ENCODE results near the gene MRPL24. TPM values are rescaled to one million over a fixed set of nuclear protein-coding genes. Genes with fewer than 3 reads are reported as not detected.

Gene MRPL24
- total and polyA plus RNA-seq, 2 of the 13 experiments (the other 11 are each of a cell fraction or from before 2014, with no cell fraction given) = 38.1 to 42.9 TPM

DNA sequence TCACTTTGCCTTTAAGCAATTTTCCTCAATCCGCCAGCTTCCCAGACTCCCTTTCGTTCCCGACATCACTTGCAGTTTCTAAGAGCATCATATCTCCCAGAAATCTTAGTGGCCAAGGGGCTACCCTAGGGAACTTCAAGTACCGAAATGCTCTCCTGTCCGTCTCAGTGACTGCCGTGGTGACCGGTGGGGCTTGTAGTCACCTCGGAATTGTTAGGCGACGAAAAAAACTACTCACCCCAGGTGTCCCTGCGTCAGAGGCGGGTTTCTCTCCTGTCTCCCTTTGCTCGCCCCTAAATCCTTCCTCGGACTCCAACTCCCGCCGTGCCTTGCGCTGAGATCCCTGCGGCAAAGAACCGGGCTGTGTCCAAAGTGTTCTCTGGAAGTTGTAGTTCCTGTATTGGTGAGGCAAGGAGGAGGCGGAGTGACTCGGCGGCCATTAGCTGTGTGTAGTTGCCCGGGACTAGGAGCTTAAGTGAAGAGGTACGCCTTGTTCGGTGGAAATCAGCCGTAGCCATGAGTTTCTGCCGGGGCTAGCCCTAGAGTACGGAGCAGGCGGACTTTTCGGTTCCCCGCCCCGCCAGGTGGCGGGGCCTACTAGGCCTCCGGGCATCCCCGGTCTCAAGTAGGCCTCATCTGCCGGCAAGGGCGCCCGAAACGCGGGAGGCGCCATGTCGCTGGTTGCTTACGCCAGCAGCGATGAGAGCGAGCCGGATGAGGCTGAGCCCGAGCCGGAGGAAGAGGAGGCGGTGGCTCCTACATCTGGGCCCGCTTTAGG, 26.4 kb upstream of the MRPL24 start, which contains the start of gene PRCC (continued):
- TF ChIP-seq, protein P1, sequence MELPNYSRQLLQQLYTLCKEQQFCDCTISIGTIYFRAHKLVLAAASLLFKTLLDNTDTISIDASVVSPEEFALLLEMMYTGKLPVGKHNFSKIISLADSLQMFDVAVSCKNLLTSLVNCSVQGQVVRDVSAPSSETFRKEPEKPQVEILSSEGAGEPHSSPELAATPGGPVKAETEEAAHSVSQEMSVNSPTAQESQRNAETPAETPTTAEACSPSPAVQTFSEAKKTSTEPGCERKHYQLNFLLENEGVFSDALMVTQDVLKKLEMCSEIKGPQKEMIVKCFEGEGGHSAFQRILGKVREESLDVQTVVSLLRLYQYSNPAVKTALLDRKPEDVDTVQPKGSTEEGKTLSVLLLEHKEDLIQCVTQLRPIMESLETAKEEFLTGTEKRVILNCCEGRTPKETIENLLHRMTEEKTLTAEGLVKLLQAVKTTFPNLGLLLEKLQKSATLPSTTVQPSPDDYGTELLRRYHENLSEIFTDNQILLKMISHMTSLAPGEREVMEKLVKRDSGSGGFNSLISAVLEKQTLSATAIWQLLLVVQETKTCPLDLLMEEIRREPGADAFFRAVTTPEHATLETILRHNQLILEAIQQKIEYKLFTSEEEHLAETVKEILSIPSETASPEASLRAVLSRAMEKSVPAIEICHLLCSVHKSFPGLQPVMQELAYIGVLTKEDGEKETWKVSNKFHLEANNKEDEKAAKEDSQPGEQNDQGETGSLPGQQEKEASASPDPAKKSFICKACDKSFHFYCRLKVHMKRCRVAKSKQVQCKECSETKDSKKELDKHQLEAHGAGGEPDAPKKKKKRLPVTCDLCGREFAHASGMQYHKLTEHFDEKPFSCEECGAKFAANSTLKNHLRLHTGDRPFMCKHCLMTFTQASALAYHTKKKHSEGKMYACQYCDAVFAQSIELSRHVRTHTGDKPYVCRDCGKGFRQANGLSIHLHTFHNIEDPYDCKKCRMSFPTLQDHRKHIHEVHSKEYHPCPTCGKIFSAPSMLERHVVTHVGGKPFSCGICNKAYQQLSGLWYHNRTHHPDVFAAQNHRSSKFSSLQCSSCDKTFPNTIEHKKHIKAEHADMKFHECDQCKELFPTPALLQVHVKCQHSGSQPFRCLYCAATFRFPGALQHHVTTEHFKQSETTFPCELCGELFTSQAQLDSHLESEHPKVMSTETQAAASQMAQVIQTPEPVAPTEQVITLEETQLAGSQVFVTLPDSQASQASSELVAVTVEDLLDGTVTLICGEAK (IDR thresholded peaks at IDR 0.05) = no peak
- TF ChIP-seq, protein P1 (CRISPR knock-in tag; IDR thresholded peaks at IDR 0.05) = peak; percentile 66
- TF ChIP-seq BCLAF1 (IDR thresholded peaks at IDR 0.05) (no peak), KDM5B (CRISPR knock-in tag; IDR thresholded peaks at IDR 0.05; ENCODE audit: borderline replicate concordance) (peak; percentile 81), ZMYM2 (CRISPR knock-in tag; IDR thresholded peaks at IDR 0.05) (no peak), ATRX (CRISPR knock-in tag; IDR thresholded peaks at IDR 0.05; ENCODE audit: borderline replicate concordance) (no peak), ZNF124 (CRISPR knock-in tag; IDR thresholded peaks at IDR 0.05) (0 out of 2 replicates have a peak, but pooled peaks have one; percentile 27), SNAPC2 (CRISPR knock-in tag; IDR thresholded peaks at IDR 0.05) (no peak; the same call in 1 of the 2 replicates), ZNF441 (CRISPR knock-in tag; IDR thresholded peaks at IDR 0.05; ENCODE audit: borderline replicate concordance) (no peak; the same call in 1 of the 2 replicates), ETV6 (CRISPR knock-in tag; conservative IDR thresholded peaks at IDR 0.05) (no peak; the same call in 1 of the 2 replicates), HMGA1 (CRISPR knock-in tag; conservative IDR thresholded peaks at IDR 0.05) (no peak), ZNF431 (CRISPR knock-in tag; IDR thresholded peaks at IDR 0.05; ENCODE audit: borderline replicate concordance, low read depth) (no peak), HOXA7 (CRISPR knock-in tag; IDR thresholded peaks at IDR 0.05) (no peak), KAT7 (CRISPR knock-in tag; IDR thresholded peaks at IDR 0.05; ENCODE audit: borderline replicate concordance) (no peak), ATM (IDR thresholded peaks at IDR 0.05; ENCODE audit: borderline replicate concordance) (no peak)
- TF ChIP-seq, protein P2, sequence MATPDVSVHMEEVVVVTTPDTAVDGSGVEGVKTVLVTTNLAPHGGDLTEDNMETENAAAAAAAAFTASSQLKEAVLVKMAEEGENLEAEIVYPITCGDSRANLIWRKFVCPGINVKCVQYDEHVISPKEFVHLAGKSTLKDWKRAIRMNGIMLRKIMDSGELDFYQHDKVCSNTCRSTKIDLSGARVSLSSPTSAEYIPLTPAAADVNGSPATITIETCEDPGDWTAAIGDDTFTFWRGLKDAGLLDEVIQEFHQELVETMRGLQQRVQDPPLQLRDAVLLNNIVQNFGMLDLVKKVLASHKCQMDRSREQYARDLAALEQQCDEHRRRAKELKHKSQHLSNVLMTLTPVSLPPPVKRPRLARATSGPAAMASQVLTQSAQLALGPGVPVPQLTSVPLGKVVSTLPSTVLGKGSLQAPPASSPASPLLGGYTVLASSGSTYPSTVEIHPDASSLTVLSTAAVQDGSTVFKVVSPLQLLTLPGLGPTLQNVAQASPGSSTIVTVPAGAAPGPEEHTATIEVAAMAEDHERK (CRISPR knock-in tag; IDR thresholded peaks at IDR 0.05; ENCODE audit: low read depth) = 0 out of 2 replicates have a peak, but pooled peaks have one; percentile 51

Measured in HepG2 (cell line).